ENCODE data around the gene VWA2. TPM values are rescaled to one million over a fixed set of nuclear protein-coding genes. Genes with fewer than 3 reads are reported as not detected.

Gene VWA2
- total and polyA plus RNA-seq, 2 of the 4 experiments (the other 2 are of a cell fraction): not detected

GRCh38 chr10:114278884-114279191 is 39.8 kb downstream of the VWA2 start:
- no peak for ATAC-seq (ENCODE audit: low read depth)
- Histone ChIP-seq H3K56ac (ENCODE audit: extremely low read depth, insufficient read depth, low read length) (no peak overlapping the region), H3K9me3 (ENCODE audit: control insufficient read depth, insufficient read depth, low read length) (no peaks in the 10 kb centered on the region), H4K8ac (ENCODE audit: low read depth in 2 of 2, low read length in 2 of 2) (no peak overlapping the region), H3K27me3 (ENCODE audit: control insufficient read depth, insufficient read depth, low read length) (peaks cover 51% of the 10 kb centered on the region), H2BK15ac (ENCODE audit: low read depth, low read length) (no peak overlapping the region), H3K79me1 (ENCODE audit: low read depth in 1 of 2, low read length in 2 of 2) (no peaks in the 10 kb centered on the region), H2BK20ac (ENCODE audit: low read depth, low read length) (no peak overlapping the region), H3K36me3 (ENCODE audit: control insufficient read depth, insufficient read depth, low read length) (no peaks in the 10 kb centered on the region), H3K4me1 (ENCODE audit: control insufficient read depth, insufficient read depth, low read length) (no peaks in the 10 kb centered on the region), H3K23ac (ENCODE audit: low read depth, low read length) (no peak overlapping the region), H3K14ac (replicated peaks; ENCODE audit: low read depth, low read length) (no peak overlapping the region), H2AK9ac (replicated peaks; ENCODE audit: low read depth, low read length, poor library complexity) (no peak overlapping the region), H3K9ac (ENCODE audit: low read depth, low read length) (no peak overlapping the region), H3K9me1 (ENCODE audit: insufficient read depth, low read length) (no peaks in the 10 kb centered on the region), H4K91ac (ENCODE audit: insufficient read depth, low read depth, low read length) (no peak overlapping the region), H3K18ac (ENCODE audit: low read depth, low read length) (no peak overlapping the region), H3K27ac (ENCODE audit: insufficient read depth, low read length) (no peak overlapping the region), H4K5ac (ENCODE audit: low read depth, low read length) (no peak overlapping the region), H3K4me3 (ENCODE audit: insufficient read depth, low read depth, low read length) (no peak overlapping the region), H3K4ac (ENCODE audit: low read depth, low read length) (no peak overlapping the region), H2BK120ac (ENCODE audit: low read depth, low read length) (no peak overlapping the region), H2AFZ (replicated peaks; ENCODE audit: low read length, poor library complexity) (no peak overlapping the region), H4K20me1 (ENCODE audit: insufficient read depth, low read length) (no peaks in the 10 kb centered on the region), H2BK5ac (ENCODE audit: low read depth, low read length, poor library complexity, severe bottlenecking) (no peak overlapping the region), H3K4me2 (ENCODE audit: low read depth, low read length) (no peak overlapping the region), H2AK5ac (ENCODE audit: low read depth, low read length) (no peak overlapping the region)
- no peak for TF ChIP-seq CTCF (conservative IDR thresholded peaks at IDR 0.05; ENCODE audit: low read depth, low read length)
- TF ChIP-seq CEBPB (IDR thresholded peaks at IDR 0.05; ENCODE audit: low read depth, low read length): no peak
- no peak for TF ChIP-seq FOS (IDR thresholded peaks at IDR 0.05; ENCODE audit: low read depth, low read length)
- TF ChIP-seq RAD21 (IDR thresholded peaks at IDR 0.05; ENCODE audit: low read length): no peak
- no peak for TF ChIP-seq SMC3 (IDR thresholded peaks at IDR 0.05; ENCODE audit: low read depth, low read length)
- TF ChIP-seq NFE2L2 (IDR thresholded peaks at IDR 0.05; ENCODE audit: low read depth, low read length): no peak
- TF ChIP-seq MAFK (IDR thresholded peaks at IDR 0.05; ENCODE audit: low read depth, low read length): no peak
- no peak for TF ChIP-seq MAZ (IDR thresholded peaks at IDR 0.05; ENCODE audit: borderline replicate concordance, low read depth, low read length)
- in situ Hi-C loops (cut with MboI; ENCODE audit: low sequenced_read_pairs): no loop called here
- intact Hi-C loops (cut with micrococcal nuclease): no loop called here
- BruUV-seq (replicated peaks): no TSS peak
- no peak for DNase-seq
- ChIA-PET CTCF (no interaction called here), POLR2A (ENCODE audit: unreplicated experiment) (no interaction called here)
- whole genome bisulfite sequencing, 2 experiments (ENCODE audit: extremely low coverage in 2 of 2, insufficient read length in 1 of 2): no CpG with 5 or more reads among the region's 4 CpGs
- dilution Hi-C loops (cut with HindIII; ENCODE audit: low sequenced_read_pairs, unreplicated experiment): no loop called here
